Central memory CD8-positive, alpha-beta T cell (primary cell): ENCODE results near the gene DDIT3.
"Not testable (repeated sequence)": the region's sequence is repeated elsewhere in the genome, so short reads cannot be mapped to it uniquely, and the experiment has no call there.

Experiments used
- ATAC-seq: fragments of 150-1000 bp; cut with Tn5 transposase; replicated peaks from 2 replicates; pipeline ENCODE4 v1.10.0; 2022; ENCODE audit warnings: mild to moderate bottlenecking, moderate FRiP score, moderate number of reproducible peaks; ENCODE audit not compliant: poor library complexity, severe bottlenecking; ENCODE audit errors: extremely low read depth
- DNase-seq, 2 donors: peaks; one replicate each; pipeline ENCODE4 v3.0.0; 2021; ENCODE audit warnings: low spot score in 2 of 2
- H3K27ac Mint-ChIP-seq: one replicate; pipeline ENCODE4 v1.8.0; 2022; ENCODE audit warnings: low read depth, mild to moderate bottlenecking, moderate library complexity, mixed read lengths
- H3K27me3 Mint-ChIP-seq: one replicate; pipeline ENCODE4 v1.8.0; 2022; ENCODE audit warnings: mixed read lengths
- H3K36me3 Mint-ChIP-seq: one replicate; pipeline ENCODE4 v1.8.0; 2022; ENCODE audit warnings: mild to moderate bottlenecking, moderate library complexity, mixed read lengths; ENCODE audit not compliant: insufficient read depth
- H3K4me1 Mint-ChIP-seq: one replicate; pipeline ENCODE4 v1.8.0; 2022; ENCODE audit warnings: mixed read lengths
- H3K4me3 Mint-ChIP-seq: one replicate; pipeline ENCODE4 v1.8.0; 2022; ENCODE audit warnings: mild to moderate bottlenecking, moderate library complexity, mixed read lengths
- H3K9me3 Mint-ChIP-seq: one replicate; pipeline ENCODE4 v1.8.0; 2022; ENCODE audit warnings: mixed read lengths

Gene DDIT3

DNA sequence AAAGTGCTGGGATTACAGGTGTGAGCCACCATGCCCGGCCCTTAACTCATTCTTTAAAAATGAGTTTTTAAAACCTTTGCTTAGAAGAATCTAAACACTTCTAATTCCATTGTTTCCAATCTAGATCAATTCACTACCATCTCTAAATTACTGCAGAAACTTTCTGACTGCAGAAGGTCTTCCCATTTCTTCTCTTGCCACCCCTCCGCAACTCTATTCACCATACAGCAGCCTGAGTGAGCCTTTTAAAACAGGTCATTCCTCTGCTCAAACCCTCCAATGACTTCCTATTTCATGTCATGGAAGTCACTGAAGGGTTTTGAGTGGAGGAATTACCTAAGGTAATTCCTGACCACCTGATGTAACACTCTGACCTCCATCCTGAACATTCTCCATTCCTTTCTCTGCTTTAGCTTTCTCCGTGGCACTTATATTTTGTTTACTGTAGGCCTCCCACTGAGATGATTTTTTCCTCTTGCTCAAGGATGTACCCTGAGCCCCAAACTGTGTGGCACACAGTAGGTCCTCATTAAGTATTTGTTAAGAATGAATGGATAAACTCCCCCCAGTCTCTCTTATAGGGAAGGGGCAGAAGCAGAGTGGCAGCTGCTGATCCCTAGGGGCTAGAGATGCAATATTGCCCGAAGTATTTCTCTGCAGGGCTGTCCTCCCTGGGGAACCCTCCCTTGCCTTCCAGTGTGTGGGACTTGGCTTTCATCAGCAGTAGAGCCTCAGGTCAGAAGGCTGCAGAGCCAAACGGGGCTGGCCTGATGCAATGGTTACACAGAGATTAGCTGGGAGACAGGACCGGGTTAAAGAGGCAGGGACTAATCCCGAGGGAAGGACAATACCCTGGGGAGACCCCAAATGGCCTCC is 1.2 kb downstream of the DDIT3 start:
- H3K36me3 Mint-ChIP-seq = peaks cover 68% of the 10 kb centered on the region
- ATAC-seq = no peak
- peaks cover 47% of the 10 kb centered on the region for H3K4me1 Mint-ChIP-seq
- no peaks in the 10 kb centered on the region for H3K27me3 Mint-ChIP-seq
- no peaks in the 10 kb centered on the region for H3K9me3 Mint-ChIP-seq
- no peak for DNase-seq
- peak overlapping the region; percentile 98 for H3K4me3 Mint-ChIP-seq
- H3K27ac Mint-ChIP-seq = peak overlapping the region; percentile 99

DNA sequence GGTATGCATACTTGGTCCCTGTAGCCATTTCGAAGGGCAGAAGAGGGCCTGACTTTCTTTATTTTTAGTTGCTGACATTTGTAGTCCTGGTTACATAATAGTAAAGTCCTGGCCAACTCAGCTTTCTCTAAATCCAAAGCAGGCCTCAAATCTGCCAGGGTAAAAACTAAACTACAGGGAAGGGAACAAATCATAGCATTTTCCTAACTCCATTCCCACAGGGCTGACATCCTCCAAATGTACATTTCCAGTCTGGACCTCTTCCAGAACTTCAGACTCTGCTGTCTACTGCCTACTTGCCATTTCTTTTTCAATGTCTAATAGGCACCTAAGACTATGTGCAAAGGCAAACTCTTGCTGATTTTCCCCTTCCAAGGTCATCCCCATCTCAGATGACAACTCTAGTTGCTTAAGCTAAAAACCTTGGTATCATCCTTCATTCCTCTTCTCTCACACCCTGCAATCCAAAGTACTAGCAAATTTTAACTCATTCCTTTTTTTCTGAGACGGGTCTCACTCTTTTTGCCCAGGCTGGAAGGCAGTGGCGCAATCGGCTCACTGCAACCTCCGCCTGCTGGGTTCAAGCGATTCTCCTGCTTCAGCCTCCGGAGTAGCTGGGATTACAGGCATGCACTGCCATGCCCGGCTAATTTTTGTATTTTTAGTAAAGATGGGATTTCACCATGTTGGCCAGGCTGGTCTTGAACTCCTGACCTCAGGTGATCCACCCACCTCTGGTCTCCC is 2.0 kb downstream of the DDIT3 start:
- H3K36me3 Mint-ChIP-seq = peaks cover 66% of the 10 kb centered on the region
- H3K4me1 Mint-ChIP-seq = peaks cover 39% of the 10 kb centered on the region

DNA sequence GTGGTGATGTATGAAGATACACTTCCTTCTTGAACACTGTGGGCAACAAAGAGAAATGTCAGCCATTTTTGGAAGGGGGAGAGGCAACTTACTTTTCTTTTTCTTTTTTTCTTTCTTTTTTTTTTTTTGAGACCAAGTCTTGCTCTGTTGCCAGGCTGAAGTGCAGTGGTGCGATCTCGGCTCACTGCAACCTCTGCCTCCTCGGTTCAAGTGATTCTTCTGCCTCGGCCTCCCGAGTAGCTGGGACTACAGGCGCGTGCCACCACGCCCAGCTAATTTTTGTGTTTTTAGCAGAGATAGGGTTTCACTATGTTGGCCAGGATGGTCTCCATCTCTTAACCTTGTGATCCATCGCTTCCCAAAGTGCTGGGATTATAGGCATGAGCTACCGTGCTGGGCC is 2.6 kb downstream of the DDIT3 start:
- not testable (repeated sequence) for H3K4me3 Mint-ChIP-seq, H3K9me3 Mint-ChIP-seq, H3K27me3 Mint-ChIP-seq, ATAC-seq, DNase-seq
- H3K36me3 Mint-ChIP-seq = peaks cover 70% of the 10 kb centered on the region
- peak overlapping the region; percentile 99 for H3K27ac Mint-ChIP-seq
- peaks cover 34% of the 10 kb centered on the region for H3K4me1 Mint-ChIP-seq

More for the DNA sequence above, 2.0 kb downstream of the DDIT3 start:
- H3K4me3 Mint-ChIP-seq = peak overlapping the region; percentile 98
- DNase-seq (no peak), ATAC-seq (no peak)
- no peaks in the 10 kb centered on the region for H3K27me3 Mint-ChIP-seq
- H3K9me3 Mint-ChIP-seq = no peaks in the 10 kb centered on the region
- H3K27ac Mint-ChIP-seq = peak overlapping the region; percentile 99

DNA sequence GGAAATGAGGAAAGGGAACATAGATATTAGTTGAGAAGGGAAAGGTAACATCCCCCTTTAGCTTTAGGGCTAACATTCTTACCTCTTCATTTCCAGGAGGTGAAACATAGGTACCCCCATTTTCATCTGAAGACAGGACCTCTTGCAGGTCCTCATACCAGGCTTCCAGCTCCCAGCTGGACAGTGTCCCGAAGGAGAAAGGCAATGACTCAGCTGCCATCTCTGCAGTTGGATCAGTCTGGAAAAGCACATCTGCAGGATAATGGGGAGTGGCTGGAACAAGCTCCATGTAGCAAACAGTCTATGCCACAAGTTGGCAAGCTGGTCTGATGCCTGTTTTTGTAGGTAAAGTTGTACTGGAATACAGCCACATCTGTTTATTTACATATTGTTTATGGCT is 3.1 kb downstream of the DDIT3 start:
- no peak for DNase-seq
- H3K27ac Mint-ChIP-seq = peak overlapping the region; percentile 99
- no peak overlapping the region for H3K4me3 Mint-ChIP-seq
- no peak for ATAC-seq
- H3K36me3 Mint-ChIP-seq = peaks cover 72% of the 10 kb centered on the region
- peaks cover 33% of the 10 kb centered on the region for H3K4me1 Mint-ChIP-seq
- no peaks in the 10 kb centered on the region for H3K27me3 Mint-ChIP-seq
- no peaks in the 10 kb centered on the region for H3K9me3 Mint-ChIP-seq

DNA sequence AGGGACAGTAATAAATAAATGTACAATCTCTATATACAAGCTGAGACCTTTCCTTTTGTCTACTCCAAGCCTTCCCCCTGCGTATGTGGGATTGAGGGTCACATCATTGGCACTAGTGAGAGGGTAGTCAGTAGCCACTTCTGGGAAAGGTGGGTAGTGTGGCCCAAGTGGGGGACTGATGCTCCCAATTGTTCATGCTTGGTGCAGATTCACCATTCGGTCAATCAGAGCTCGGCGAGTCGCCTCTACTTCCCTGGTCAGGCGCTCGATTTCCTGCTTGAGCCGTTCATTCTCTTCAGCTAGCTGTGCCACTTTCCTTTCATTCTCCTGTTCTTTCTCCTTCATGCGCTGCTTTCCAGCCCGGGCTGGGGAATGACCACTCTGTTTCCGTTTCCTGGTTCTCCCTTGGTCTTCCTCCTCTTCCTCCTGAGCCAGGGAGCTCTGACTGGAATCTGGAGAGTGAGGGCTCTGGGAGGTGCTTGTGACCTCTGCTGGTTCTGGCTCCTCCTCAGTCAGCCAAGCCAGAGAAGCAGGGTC is 3.6 kb downstream of the DDIT3 start:
- no peak overlapping the region for H3K27ac Mint-ChIP-seq
- no peak overlapping the region for H3K4me3 Mint-ChIP-seq
- no peak for ATAC-seq
- DNase-seq = no peak
- peaks cover 28% of the 10 kb centered on the region for H3K4me1 Mint-ChIP-seq
- H3K9me3 Mint-ChIP-seq = no peaks in the 10 kb centered on the region
- H3K27me3 Mint-ChIP-seq = no peaks in the 10 kb centered on the region
- peaks cover 70% of the 10 kb centered on the region for H3K36me3 Mint-ChIP-seq

DNA sequence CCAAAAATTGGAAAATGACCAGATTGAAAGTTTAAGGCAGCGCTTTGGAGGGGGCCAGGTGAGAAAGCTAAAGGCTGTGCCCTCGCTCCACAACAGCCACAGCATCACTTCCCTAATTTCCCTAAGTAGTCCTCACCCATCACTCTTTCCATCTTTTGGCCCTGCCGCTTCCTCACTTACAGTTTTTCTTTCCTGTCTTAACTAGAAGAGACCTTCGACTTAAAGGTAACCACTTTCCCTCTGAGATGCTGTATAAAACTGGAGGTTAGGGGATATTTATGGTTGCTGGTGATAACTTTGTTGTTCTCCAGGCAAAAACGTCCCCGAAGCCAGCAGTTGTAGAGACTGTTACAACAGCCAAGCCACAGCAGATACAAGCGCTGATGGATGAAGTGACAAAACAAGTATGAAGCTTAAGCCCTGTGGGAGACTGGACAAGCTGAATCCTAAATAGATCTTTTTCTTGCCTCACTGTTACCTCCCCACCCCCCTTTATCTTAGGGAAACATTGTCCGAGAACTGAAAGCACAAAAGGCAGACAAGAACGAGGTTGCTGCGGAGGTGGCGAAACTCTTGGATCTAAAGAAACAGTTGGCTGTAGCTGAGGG is 4.3 kb downstream of the DDIT3 start:
- Mint-ChIP-seq H3K27me3 (no peaks in the 10 kb centered on the region), H3K27ac (peak overlapping the region; percentile 24), H3K4me3 (no peak overlapping the region), H3K4me1 (peaks cover 24% of the 10 kb centered on the region), H3K36me3 (peaks cover 67% of the 10 kb centered on the region), H3K9me3 (no peaks in the 10 kb centered on the region)
- DNase-seq (no peak), ATAC-seq (no peak)

DNA sequence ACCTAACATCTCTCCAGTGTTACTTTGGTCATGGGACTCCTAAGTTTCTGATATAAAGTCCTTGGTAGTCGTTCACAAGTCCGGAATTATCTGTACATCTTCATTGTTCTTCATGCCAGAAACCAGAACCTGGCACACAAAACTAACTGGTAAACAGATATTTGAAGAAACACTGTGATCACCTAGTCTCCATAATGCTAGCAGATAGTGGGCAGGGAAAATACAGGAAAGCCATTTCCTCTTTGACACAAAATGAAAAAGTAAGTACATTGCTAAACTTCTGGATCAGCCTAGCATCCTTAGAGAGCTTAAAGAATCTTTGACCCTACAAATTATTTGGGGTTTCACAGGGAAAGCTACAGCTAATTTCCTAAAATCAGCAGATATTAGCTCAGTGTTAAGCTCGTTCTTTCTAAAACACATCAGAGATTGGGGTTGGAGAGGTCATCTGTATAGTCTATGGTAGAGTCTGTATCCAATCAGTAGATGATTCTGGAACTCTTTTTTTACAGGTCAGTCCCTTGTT is 4.8 kb downstream of the DDIT3 start:
- H3K36me3 Mint-ChIP-seq = peaks cover 65% of the 10 kb centered on the region
- peaks cover 24% of the 10 kb centered on the region for H3K4me1 Mint-ChIP-seq
- DNase-seq (no peak), ATAC-seq (no peak)
- H3K27me3 Mint-ChIP-seq = no peaks in the 10 kb centered on the region
- H3K27ac Mint-ChIP-seq = peak overlapping the region; percentile 24
- H3K9me3 Mint-ChIP-seq = no peaks in the 10 kb centered on the region
- no peak overlapping the region for H3K4me3 Mint-ChIP-seq

DNA sequence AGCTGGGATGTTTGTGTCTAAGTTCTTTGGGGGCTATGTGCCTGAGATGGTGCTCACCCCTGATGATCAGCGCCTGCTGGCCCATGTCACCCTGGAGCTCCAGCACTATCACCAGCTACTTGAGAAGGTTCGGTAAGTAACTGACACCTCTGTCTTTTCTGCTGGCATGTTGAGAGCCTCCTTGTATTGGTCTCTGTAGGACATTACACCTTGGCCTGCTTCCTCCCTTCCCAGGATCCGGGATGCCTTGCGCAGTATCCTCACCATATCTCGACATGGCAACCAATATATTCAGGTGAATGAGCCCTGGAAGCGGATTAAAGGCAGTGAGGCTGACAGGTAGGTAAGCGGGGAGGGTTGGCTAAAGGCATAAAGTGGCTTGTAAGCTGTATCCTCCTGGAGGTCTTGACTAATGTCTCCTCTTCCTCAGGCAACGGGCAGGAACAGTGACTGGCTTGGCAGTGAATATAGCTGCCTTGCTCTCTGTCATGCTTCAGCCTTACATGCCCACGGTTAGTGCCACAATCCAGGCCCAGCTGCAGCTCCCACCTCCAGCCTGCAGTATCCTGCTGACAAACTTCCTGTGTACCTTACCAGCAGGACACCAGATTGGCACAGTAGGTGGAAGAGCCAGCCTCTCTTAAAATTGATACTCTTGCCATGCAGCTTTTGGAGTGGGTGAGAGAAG is 5.5 kb downstream of the DDIT3 start:
- H3K4me3 Mint-ChIP-seq = no peak overlapping the region
- DNase-seq (no peak), ATAC-seq (no peak)
- no peak overlapping the region for H3K27ac Mint-ChIP-seq
- H3K27me3 Mint-ChIP-seq = no peaks in the 10 kb centered on the region
- peaks cover 62% of the 10 kb centered on the region for H3K36me3 Mint-ChIP-seq
- H3K4me1 Mint-ChIP-seq = peaks cover 24% of the 10 kb centered on the region
- H3K9me3 Mint-ChIP-seq = no peaks in the 10 kb centered on the region

DNA sequence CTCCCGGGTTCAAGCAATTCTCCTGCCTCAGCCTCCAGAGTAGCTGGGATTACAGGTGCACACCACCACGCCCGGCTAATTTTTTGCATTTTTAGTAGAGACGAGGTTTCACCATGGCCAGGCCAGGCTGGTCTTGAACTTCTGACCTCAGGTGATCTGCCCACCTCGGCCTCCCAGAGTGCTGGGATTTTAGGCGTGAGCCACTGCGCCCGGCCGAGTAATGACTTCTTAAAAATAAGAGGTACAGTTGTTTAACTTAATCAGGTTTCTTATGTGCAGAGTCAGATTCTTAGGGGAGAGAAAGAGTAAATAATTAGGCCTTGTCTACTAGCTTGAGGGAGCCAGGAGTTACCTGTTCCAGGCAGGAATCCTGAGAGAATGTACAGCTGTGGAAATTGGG is 6.1 kb downstream of the DDIT3 start:
- Mint-ChIP-seq H3K4me1 (peaks cover 18% of the 10 kb centered on the region), H3K36me3 (peaks cover 66% of the 10 kb centered on the region)
- not testable (repeated sequence) for H3K9me3 Mint-ChIP-seq, H3K27me3 Mint-ChIP-seq, H3K27ac Mint-ChIP-seq, DNase-seq, ATAC-seq, H3K4me3 Mint-ChIP-seq

DNA sequence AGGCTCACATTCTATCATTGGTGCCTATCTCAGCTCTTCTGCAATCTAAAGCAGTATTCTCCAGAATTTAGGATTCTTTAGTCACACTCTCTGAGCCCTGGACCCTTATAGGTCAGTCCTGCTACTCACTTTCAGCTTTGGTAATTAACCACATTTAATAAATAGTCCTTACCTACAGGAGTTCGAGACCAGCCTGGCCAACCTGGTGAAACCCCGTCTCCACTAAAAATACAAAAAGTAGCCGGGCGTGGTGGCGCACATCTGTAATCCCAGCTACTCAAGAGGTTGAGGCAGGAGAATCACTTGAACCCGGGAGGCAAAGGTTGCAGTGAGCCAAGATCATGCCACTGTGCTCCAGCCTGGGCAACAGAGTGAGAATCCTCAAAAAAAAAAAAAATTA is 6.6 kb downstream of the DDIT3 start:
- H3K27ac Mint-ChIP-seq, H3K27me3 Mint-ChIP-seq, H3K4me3 Mint-ChIP-seq, ATAC-seq, H3K9me3 Mint-ChIP-seq, DNase-seq: not testable (repeated sequence)
- H3K4me1 Mint-ChIP-seq = peaks cover 12% of the 10 kb centered on the region
- H3K36me3 Mint-ChIP-seq = peaks cover 60% of the 10 kb centered on the region

DNA sequence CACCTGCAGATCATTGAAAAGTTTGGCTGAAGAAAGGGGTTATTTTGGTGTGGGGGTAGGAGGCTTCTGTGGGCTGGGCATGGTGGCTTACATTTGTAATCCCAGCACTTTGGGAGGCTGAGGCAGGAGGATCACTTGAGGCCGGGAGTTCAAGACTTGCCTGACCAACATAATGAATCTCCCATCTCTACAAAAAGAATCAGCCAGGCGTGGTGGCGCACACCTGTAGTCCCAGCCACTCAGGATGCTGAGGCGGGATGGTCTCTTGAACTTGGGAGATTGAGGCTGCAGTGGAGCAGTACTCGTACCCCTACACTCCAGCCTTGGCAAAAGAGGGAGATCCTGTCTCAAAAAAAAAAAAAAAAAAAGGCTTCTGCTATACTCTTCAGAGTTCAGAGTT is 7.0 kb downstream of the DDIT3 start:
- H3K4me1 Mint-ChIP-seq = peaks cover 8% of the 10 kb centered on the region
- DNase-seq = no peak
- H3K27me3 Mint-ChIP-seq = no peaks in the 10 kb centered on the region
- H3K27ac Mint-ChIP-seq = peak overlapping the region; percentile 65
- no peak for ATAC-seq
- H3K36me3 Mint-ChIP-seq = peaks cover 56% of the 10 kb centered on the region
- no peak overlapping the region for H3K4me3 Mint-ChIP-seq
- no peaks in the 10 kb centered on the region for H3K9me3 Mint-ChIP-seq

- Mint-ChIP-seq H3K4me1 (peaks cover 5% of the 10 kb centered on the region), H3K36me3 (peaks cover 54% of the 10 kb centered on the region), H3K9me3 (no peaks in the 10 kb centered on the region), H3K4me3 (no peak overlapping the region), H3K27ac (peak overlapping the region; percentile 65), H3K27me3 (no peaks in the 10 kb centered on the region)
- no peak for ATAC-seq
- no peak for DNase-seq
Measured at GRCh38 chr12:57512665-57513064, 7.6 kb downstream of the DDIT3 start.
